ENCODE results near the gene TRPM4.

DNA sequence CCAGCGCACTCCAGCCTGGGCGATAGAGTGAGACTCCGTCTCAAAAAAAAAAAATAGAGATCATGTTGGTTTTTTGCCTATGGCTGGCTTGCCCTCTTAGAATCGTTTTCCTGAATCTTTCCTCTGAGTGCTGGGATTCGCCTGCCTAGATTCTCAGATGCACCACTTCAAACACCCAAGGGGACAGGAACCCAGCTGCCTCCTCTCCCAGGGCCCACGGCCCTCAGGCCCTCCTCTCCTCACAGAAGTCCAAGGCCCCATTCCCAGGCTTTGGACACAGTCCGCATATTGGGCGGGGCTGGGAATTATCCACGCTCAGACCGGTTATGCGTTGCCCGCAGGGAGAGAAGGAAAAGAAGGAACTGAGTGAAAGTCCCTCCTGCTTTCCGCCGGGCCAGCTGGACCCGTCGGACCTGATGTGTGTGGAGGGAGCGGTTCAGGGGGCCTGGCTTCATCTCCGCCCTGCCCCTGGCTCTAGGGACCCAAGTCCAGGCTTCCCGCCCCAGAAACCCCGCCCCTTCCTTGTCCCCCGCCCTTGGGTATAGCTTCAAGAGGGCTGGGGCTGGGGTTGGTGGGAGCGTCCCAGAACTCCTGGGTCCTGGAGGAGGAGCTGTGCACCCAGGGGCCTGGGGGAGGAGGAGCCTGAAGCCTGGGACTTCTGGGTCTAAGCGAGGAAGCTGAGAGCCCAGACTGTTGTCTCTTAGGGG, 32.4 kb upstream of the TRPM4 start:
- TF ChIP-seq, protein P1, sequence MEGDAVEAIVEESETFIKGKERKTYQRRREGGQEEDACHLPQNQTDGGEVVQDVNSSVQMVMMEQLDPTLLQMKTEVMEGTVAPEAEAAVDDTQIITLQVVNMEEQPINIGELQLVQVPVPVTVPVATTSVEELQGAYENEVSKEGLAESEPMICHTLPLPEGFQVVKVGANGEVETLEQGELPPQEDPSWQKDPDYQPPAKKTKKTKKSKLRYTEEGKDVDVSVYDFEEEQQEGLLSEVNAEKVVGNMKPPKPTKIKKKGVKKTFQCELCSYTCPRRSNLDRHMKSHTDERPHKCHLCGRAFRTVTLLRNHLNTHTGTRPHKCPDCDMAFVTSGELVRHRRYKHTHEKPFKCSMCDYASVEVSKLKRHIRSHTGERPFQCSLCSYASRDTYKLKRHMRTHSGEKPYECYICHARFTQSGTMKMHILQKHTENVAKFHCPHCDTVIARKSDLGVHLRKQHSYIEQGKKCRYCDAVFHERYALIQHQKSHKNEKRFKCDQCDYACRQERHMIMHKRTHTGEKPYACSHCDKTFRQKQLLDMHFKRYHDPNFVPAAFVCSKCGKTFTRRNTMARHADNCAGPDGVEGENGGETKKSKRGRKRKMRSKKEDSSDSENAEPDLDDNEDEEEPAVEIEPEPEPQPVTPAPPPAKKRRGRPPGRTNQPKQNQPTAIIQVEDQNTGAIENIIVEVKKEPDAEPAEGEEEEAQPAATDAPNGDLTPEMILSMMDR (IDR thresholded peaks at IDR 0.05; ENCODE audit: insufficient read depth, low read length, poor library complexity, severe bottlenecking): no peak
- no peak for TF ChIP-seq EZH2phosphoT487 (conservative IDR thresholded peaks at IDR 0.05; ENCODE audit: low read length)

Measured in SU-DHL-6 (cell line).